Urothelium cell line (cell line): Measurements from ENCODE around the gene EVPLL.
"Not testable (repeated sequence)": the region's sequence is repeated elsewhere in the genome, so short reads cannot be mapped to it uniquely, and the experiment has no call there.

Source experiments
- DNase-seq: peaks from one replicate; pipeline ENCODE4 v3.0.0; 2011; ENCODE audit warnings: low spot score, mixed read lengths
- FAIRE-seq: peaks from 2 replicates; lab custom pipeline; 2011; peaks lifted over from hg19 to GRCh38; lab: Jason Lieb, UNC

The EVPLL gene

DNA sequence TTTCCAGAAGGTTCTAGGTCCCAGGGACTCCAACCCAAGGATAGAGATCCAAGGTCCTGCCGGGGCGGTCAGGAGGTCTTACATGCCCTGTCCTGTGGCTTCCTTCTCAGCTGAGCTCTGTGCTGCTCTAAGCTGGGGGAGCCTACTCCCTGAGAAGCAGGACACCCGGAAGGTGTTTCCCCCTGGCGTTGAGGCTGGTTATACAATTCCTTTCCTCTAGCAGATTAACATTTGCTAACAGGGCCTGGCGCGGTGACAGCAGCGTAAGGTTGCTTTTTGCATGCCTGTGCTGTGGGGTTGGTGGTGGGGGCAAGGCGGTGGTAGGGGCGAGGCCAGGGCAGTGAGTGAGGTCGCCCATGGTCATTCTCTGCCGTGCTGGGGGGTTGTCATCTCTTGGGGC, 43.9 kb downstream of the EVPLL start:
- FAIRE-seq, DNase-seq: not testable (repeated sequence)

GRCh38 chr17:18422464-18422863, 44.9 kb downstream of the EVPLL start:
- not testable (repeated sequence) for DNase-seq, FAIRE-seq

- FAIRE-seq, DNase-seq: not testable (repeated sequence)
Measured at GRCh38 chr17:18423015-18423414, 45.4 kb downstream of the EVPLL start.

GRCh38 chr17:18425593-18425992, 48.0 kb downstream of the EVPLL start:
- DNase-seq, FAIRE-seq: not testable (repeated sequence)

GRCh38 chr17:18426639-18427038, 49.1 kb downstream of the EVPLL start:
- DNase-seq, FAIRE-seq: not testable (repeated sequence)

DNA sequence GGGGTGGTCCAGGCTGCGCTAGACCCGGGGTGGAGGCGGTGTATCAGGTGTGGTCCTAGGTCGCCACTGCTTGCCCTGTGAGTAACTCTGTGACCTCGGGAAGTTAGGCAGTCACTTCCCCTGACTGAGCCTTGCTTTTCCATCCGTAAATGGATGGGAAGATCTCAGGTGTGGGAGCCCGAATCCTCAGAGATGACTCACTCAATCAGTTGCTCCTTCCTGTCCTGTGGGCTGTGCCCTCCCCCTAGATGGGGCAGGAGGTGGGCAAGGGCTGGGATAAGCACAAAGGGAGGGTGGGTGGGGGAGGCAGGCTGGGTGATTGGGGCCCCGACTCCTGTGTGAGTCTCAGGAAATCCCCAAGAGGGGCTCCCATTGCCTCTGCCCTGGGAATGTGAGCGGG, 54.6 kb downstream of the EVPLL start:
- FAIRE-seq, DNase-seq: not testable (repeated sequence)
